GM18505 (cell line): ENCODE results near the gene C16orf87.
"Not testable (repeated sequence)": the region's sequence is repeated elsewhere in the genome, so short reads cannot be mapped to it uniquely, and the experiment has no call there.

Experiments used
- ATAC-seq: cut with Tn5 transposase; IDR thresholded peaks from one replicate; pipeline ENCODE4 v1.9.1; 2021; ENCODE audit not compliant: unreplicated experiment
- POLR2A ChIP-seq: IDR thresholded peaks from 4 replicates; pipeline ENCODE4 v1.6.1; 2011; ENCODE audit warnings: borderline replicate concordance; ENCODE audit not compliant: insufficient read depth, insufficient read length; ENCODE audit errors: extremely low read depth

The C16orf87 gene

DNA sequence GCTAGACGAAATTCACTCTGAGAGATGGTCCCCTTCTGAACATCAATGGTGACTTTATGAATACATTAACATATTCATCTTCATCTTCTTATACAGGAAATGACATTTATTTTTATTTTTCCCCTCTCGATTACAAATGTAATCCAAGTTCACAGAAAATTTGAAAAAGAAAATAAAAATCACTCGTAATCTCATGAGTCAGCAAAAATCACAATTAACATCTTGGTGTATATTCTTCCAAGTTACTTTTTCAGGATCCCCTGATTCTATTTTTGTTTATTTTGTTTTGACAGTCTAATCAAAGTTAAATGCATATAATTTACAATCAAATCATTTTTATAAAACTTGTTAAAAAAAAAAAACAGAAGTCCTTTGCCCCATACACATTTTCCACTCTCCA, 27.6 kb downstream of the C16orf87 start:
- no peak for ATAC-seq

DNA sequence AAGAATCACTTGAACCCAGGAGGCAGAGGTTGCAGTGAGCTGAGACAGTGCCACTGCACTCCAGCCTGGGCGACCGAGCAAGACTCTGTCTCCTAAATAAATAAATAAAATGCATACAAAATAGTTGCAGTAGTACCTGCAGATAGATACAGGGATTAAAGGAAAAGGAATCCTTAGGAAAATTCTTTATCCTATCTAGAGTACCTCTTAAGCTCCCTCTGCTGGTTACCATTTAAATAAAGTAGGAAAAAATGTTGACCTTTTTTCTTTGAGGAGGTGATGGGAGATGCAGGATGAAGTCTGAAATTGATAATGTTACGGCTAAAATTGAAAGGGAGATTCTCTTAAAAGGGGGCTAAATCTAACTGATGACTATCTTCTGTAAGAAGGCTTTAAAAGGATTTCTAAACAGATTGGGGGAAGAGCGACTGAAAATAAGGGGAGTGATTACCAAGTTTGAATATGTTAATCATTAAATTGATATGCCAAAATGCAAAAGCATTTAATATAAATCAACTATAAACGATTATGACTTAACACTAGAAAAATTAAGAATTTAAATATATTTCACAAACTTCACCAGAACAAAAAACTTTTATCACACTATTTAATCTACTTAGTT, 29.4 kb downstream of the C16orf87 start:
- TF ChIP-seq POLR2A: no peak
- ATAC-seq: no peak

More for the DNA sequence above, 27.6 kb downstream of the C16orf87 start:
- no peak for TF ChIP-seq POLR2A

DNA sequence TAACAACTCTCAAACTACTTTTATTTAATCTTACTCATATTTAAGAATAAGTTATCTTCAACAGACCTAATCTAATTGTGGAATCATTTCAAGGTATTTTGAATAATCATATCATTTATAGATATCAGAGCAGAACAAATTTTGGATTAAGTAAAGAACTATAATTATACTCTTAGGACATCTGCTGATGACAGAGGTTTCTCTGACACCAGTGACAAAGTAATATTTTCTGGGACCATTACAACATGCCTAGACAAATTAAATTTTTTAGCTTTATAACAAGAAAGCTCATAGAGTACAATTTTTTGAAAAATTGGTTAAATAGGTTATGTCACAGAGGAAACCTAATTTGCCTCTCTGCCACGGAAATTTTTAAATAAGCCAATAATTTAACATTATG, 30.5 kb downstream of the C16orf87 start:
- no peak for TF ChIP-seq POLR2A
- ATAC-seq: no peak

DNA sequence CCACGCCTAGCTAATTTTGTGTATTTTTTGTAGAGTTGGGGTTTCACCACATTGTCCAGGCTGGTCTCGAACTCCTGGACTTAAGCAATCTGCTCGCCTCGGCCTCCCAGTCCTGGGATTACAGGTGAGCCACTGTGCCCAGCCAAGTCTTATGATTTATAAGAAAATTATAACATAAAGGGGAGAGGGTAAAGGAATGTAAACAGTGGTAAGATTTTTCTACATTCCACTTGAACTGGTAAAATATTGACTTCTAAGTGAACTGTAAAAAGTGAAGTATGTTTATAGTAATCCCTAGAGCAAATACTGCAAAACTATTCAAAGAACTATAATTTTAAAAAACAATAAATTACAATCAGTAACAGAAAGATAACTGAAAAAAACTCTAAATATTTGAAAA, 33.5 kb downstream of the C16orf87 start:
- ATAC-seq: no peak
- TF ChIP-seq POLR2A: no peak

DNA sequence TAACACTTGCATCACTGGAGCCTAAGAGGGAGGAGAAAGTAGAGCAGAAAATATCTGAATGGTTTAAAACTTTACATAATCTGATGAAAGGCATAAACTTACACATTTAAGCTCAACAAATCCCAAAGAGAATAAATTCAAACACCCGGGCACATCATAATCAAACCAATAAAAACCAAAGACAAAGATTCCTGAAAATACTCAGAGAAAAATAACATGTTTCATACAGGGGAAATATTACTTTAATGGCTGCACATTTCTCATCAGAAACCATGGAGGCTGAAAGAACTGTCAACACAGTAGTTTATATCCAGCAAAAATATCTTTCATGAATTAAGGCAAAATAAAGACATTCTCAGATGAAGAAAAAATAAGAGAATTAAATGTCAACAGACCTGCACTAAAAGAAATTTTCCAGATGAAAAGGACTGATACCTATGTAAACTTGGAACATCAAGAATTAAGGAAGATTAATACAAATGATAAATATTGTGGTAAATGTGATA, 34.2 kb downstream of the C16orf87 start:
- no peak for ATAC-seq
- TF ChIP-seq POLR2A: no peak

DNA sequence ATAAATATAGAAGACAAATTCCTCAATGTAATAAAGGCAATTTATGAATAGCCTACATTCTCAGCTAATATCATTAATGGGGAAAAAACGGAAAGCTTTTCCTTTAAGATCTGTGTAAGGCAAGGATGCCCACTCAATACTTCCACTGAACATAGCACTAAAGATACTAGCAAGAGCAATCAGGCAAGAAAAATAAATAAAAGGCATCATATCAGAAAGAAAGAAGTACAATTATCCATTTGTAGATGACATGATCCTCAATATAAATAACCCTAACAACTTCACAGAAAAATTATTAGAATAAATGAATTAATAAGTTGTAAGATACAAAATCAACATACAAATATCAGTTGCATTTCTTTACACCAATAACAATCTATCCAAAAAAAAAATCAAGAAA, 37.1 kb downstream of the C16orf87 start:
- no peak for TF ChIP-seq POLR2A
- ATAC-seq: no peak

DNA sequence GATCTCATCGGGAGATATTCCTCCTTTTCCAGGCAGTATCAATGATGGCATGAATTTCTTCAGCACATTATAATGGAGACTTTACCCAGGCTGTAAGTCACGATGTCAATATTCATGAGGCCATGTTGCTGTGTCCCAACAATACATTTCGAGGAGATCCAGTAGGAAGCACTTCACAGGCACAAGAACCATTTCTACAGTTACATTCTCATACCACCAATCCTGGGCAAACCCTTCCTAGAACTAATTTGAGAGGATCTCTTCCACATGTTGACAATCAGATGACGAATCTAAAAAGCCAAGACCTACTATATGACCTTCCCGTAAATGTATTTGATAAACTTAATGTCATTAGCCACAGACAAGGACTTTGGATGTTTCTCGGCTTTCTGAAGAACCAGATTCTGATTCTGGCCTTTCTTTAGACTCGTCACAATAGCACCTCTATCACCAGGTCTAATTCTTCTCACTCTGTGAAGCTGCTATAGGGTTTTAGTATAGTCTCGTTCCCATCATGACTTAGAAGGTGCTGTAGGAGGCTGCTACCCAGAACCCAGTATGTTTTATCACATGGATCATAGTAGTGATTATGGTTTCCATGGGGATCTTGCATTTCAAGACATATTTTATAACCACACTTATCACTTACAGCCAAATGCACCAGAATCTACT, 40.2 kb downstream of the C16orf87 start:
- no peak for TF ChIP-seq POLR2A
- no peak for ATAC-seq

DNA sequence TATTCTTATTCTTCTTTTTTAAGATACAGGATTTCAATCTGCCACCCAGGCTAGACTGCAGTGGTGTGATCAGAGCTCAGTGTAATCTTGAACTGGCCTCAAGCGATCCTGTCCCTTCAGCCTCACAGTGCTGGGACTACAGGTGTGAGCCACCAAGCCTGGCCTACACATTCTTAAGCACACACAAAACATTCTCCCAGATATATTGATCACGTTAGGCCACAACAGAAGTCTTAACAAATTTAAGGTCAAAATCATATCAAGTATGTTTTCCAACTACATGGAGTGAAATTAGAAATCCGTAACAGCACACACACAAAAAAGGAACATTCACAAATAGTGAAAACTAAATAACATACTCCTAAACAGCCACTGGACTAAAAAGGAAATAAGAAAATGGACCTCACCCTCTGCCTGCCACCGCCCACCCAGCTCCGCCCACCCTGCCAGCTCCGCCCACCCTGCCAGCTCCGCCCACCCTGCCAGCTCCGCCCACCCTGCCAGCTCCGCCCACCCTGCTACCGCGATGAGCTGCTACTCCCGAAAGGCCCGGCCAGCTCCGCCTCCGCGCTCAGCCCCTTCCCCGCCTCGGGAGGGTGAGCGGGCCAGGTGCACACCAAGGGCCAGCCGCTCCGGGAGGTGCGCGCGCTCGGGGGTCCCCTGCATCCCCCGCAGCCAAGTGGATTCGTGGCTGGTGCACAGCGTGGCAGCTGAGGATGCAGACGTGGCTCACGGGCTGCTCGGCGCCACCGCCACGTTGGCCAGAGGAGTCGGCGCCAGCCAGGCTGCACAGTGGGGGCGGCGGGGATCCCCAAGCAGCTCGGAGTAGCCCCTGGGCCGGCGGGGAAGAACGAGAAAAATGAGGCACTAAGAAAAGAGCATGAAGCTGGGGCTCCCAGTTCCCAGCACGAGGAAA, 41.2 kb downstream of the C16orf87 start:
- peak; percentile 87 for ATAC-seq
- peak; percentile 66 for TF ChIP-seq POLR2A

DNA sequence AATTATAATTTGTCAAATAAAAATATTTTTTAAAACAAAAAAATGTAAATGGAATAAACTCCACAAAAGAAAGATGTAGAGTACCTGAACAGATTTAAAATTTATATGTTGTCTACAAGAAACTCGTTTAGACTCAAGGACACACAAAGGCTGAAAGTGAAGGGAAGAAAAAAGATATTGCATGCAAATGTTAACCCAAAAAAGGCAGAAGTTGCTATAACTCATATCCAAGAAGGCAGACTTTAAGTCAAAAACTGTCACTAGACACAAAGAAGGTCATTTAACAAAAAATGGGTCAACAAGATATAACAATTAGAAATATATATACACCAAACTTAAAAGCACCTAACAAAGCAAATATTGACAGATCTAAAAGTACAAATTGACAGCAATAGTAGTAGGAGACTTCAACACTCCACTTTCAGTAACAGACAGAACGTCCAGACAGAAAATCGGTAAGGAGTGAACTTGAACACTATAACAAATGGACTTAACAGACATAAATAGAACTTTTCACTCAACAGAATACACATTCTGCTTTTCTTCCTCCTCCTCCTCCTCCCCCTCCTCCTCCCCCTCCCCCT, 42.0 kb downstream of the C16orf87 start:
- no peak for TF ChIP-seq POLR2A
- no peak for ATAC-seq

DNA sequence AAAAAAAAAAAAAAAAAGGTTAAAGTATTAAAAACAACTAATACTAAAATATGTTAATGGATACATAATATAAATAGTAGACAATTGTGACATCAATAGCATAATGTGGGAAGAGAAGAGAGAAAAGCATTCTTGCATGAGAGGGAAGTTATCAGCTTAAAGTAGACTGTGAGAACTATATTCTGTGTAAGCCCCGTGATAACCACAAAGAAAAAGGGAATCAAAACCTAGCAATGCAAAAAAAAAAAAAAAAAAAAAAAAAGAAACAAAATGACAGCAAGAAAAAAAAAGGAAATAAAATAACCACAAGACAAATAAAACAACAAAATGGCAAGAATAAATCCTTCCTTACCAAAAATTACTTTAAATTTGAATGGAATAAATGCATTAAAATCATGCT, 43.1 kb downstream of the C16orf87 start:
- no peak for TF ChIP-seq POLR2A
- ATAC-seq: no peak

DNA sequence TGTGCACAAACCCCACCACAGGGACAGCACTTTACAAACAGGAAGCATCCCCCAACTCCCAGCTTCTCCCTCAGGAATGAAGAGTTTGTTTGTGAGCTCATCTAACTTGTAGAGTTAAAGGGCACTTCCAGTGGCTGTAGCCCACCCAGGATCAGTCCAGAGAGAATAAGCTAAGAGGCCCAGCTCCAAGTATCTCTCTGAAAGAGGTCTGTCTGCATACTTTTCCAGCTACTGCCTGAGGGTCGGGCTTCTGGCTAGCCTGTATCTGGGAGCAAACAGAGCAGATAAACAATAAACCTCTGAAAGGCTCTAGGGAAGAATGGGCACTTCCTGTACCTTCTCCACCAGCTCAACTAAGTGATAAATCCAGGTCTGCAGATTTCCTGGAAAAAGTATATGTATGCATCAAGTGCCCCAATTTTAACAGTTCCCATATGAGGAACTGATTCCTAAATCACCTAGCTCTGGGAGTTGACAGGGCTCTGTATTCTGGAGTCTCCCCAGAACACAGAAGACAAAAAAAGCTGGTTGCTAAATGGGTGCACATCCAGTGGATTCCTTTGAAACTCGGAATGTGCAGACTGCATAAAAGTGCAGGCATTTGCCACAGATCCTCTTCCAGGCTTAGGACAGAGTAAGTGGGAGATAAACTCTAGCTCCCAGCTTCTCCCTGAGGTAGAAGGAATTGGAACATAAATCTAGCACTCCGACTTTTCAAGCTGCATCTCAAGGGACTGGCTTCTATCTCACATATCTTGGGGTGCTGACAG, 45.7 kb downstream of the C16orf87 start:
- TF ChIP-seq POLR2A: no peak
- ATAC-seq: no peak

DNA sequence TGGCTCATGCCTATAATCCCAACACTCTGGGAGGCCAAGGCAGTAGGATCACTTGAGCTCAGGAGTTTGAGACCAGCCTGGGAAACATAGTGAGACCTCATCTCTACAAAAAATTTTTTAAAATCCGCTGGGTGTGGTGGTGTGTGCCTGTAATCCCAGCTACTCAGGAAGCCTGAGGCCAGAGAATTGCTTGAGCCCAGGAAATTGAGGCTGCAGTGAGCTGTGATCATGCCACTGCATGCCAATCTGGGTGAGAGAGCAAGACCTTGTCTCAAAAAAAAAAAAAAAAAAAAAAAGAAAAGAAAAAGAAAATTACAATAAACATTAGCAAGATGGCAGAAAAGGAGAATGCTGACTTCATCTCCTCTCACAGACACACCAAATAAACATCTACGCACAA, 46.4 kb downstream of the C16orf87 start:
- not testable (repeated sequence) for ATAC-seq

DNA sequence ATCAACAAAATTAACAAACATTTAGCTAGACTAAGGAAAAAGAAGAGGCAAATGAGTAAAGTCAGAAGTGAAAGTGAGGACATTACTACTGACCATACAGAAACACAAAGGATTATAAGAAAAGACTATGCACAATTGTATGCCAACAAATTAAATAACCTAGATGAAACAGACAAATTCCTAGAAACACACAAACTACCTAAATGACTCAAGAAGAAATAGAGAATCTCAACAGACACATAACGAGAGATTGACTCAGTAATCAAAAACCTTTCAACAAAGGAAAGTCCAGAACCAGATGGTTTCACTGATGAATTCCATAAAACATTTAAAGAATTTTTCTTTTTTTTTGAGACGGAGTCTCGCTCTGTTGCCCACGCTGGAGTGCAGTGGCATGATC, 47.2 kb downstream of the C16orf87 start:
- ATAC-seq: no peak
- no peak for TF ChIP-seq POLR2A

DNA sequence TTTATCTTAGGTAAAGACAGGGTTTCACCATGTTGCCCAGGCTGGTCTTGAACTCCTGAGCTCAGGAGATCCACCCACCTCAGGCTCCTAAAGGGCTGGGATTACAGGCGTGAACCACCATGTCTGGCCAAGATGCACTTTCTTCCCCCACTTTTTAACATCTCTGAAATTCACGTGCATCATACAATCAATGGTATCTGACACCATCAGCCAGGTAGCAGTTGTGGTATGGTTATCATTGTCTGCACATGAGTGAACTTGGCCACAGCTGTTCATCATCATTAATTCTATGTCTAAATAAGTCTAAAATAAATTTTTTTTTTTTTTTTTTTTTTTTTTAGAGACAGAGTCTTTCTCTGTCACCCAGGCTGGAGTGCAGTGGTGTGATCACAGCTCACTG, 48.7 kb downstream of the C16orf87 start:
- no peak for ATAC-seq
- no peak for TF ChIP-seq POLR2A
